ENCODE results near the gene PBLD.

The PBLD gene

DNA sequence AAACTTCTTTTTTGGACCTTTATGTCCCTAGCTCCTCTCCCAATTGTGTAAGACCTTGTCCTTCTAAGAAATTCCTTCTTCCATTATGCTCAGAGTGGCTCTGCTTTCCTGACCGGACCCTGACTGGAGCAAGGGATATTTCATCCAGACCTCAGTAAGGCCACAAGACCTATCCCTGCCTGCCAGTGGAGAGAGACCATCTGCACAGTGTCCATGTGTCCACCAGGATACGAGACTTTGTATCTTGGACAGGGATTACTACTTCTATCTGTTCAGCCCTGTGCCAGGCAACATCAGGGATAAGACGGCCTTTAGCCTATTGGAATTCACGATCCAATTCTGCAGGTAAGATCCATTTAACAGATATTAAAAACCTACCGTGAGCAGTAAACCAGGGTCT, 93.7 kb downstream of the PBLD start:
- no peak for DNase-seq (ENCODE audit: extremely low read depth in 1 of 2, low read depth in 1 of 2)

GRCh38 chr10:68238371-68238770, 94.4 kb downstream of the PBLD start:
- no peak for DNase-seq (ENCODE audit: extremely low read depth in 1 of 2, low read depth in 1 of 2)

DNA sequence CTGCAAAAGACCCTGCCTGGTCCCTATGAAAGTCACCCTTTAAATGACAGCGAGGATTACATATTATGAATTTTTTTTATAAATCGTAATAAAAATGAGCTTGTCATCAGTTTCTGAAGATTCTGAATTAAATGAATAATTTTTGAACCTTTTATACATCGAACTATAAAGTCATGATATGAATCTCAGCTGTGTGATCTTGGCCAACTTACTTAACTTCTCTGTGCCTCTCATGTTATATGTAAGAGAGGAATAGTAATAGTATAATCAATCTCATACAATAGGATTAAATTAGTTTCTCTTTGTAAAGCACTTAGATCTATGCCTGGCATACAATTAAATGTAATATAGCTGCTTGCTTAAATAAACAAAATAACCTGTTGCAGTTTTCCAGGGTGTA, 95.6 kb downstream of the PBLD start:
- no peak for DNase-seq (ENCODE audit: extremely low read depth in 1 of 2, low read depth in 1 of 2)

GRCh38 chr10:68235581-68235980, 97.1 kb downstream of the PBLD start:
- no peak for DNase-seq (ENCODE audit: extremely low read depth in 1 of 2, low read depth in 1 of 2)

DNA sequence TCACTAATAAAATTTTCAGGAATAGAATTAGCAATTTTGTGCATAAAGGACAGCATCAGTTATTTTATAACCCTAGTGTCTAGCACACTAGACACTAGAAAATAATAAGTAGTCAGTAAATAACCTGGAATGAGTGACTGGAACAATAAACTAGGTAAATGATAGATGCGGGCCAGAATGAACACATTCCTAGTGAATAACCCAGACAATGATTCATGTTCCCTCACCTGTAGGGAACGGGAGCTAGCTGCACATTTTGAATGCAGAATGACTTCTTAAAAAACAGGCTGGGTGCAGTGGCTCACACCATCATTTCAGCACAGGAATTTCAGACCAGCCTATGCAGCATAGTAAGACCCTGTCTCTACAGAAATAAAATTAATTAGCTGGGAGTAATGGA, 97.6 kb downstream of the PBLD start:
- no peak for DNase-seq (ENCODE audit: extremely low read depth in 1 of 2, low read depth in 1 of 2)

DNA sequence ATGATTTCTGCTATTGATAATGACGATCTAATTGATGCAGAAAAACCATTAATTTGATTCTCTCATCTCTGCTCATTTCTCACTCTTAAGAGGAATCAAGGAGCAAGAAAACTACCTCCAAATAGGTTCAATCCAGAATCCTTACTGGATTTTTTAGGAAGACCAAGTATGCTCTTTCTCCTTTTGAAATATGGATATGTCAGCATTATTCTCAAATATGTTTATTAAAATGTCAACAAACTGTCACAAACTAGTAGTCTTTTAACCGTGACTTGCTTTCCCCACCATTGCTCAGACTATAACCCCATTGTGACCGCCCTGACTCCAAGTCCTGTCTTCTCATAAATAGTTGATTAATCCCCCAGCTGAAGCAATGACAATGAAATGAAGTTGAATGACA, 99.7 kb downstream of the PBLD start:
- no peak for DNase-seq (ENCODE audit: extremely low read depth in 1 of 2, low read depth in 1 of 2)
